ENCODE measurements around the gene GPSM3. TPM values are rescaled to one million over a fixed set of nuclear protein-coding genes. Genes with fewer than 3 reads are reported as not detected.

GPSM3 gene
- total RNA-seq, 1 experiment from 2014 or later = 11.8 TPM

DNA sequence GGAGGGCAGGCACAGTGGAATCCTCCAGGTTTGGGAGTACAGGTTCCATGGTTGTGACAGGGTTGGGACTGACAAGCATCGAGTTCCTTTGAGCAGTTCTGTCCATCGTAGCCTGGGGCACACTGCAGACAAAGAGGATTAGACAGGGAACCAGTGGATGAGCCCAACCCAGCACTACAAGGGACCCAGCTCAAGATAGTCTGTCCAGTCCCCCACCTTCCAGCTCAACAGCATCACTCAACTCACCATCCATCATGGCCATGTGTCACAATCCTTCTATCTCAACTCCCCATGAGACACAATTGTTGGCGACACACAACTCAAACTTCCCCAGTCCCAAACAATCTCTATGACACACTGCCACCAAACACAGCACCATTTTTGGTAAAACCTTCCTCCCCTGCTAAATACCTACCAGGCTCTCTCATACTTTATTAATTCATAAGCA, 11.8 kb upstream of the GPSM3 start:
- Histone ChIP-seq H4K8ac (replicated peaks; ENCODE audit: insufficient read length, low read depth, low read length) (no peak overlapping the region), H2BK5ac (ENCODE audit: insufficient read length, low read length) (no peak overlapping the region), H2BK15ac (ENCODE audit: low read depth, low read length) (no peak overlapping the region), H3K23ac (ENCODE audit: insufficient read length, low read depth, low read length) (no peak overlapping the region), H3K9me3 (ENCODE audit: control insufficient read depth, low read depth, low read length) (no peaks in the 10 kb centered on the region), H2BK12ac (ENCODE audit: insufficient read length, low read depth, low read length) (no peak overlapping the region), H3K23me2 (ENCODE audit: insufficient read length, low read depth, low read length, poor library complexity, severe bottlenecking) (no peaks in the 10 kb centered on the region), H4K5ac (ENCODE audit: insufficient read length, low read depth, low read length) (no peak overlapping the region), H3K79me1 (ENCODE audit: insufficient read depth, low read depth, low read length, poor library complexity, severe bottlenecking) (no peaks in the 10 kb centered on the region), H3K18ac (ENCODE audit: insufficient read length, low read depth, low read length) (no peak overlapping the region), H4K91ac (ENCODE audit: insufficient read length, low read depth, low read length) (no peak overlapping the region), H3K14ac (ENCODE audit: insufficient read depth, low read length) (no peak overlapping the region), H3K27me3 (ENCODE audit: insufficient read depth, low read length) (no peaks in the 10 kb centered on the region), H3K9ac (ENCODE audit: extremely low read depth, insufficient read length, low read length) (no peak overlapping the region), H4K20me1 (ENCODE audit: control insufficient read depth, insufficient read depth, insufficient read length) (no peaks in the 10 kb centered on the region), H3K56ac (ENCODE audit: insufficient read length, low read depth, low read length) (no peak overlapping the region), H3T11ph (ENCODE audit: low read length) (no peak overlapping the region), H2AFZ (ENCODE audit: low read length) (no peak overlapping the region), H3K4me2 (ENCODE audit: insufficient read depth, insufficient read length, low read length) (no peak overlapping the region), H3K4ac (ENCODE audit: low read depth, low read length) (no peak overlapping the region), H3K79me2 (ENCODE audit: insufficient read depth, low read length) (no peaks in the 10 kb centered on the region), H3K27ac (ENCODE audit: insufficient read length, low read depth, low read length) (no peak overlapping the region), H2BK20ac (ENCODE audit: low read depth, low read length, poor library complexity, severe bottlenecking) (no peak overlapping the region), H2AK5ac (ENCODE audit: insufficient read length, low read length) (no peak overlapping the region), H2BK120ac (ENCODE audit: low read depth, low read length, poor library complexity, severe bottlenecking) (no peak overlapping the region), H3K4me1 (ENCODE audit: insufficient read depth, low read length) (no peaks in the 10 kb centered on the region)
- H3K9me3 Mint-ChIP-seq = peaks cover 0 to 3% of the 10 kb centered on the region in 2 experiments; a peak in 2 of 5 replicates
- H3K27ac Mint-ChIP-seq = no peak overlapping the region
- no CpG with 5 or more reads among the region's 3 CpGs for WGBS (ENCODE audit: extremely low coverage, insufficient read length, low lambda C conversion rate)
- peaks cover 9% of the 10 kb centered on the region for H3K27me3 Mint-ChIP-seq (ENCODE audit: low read depth)
- no peaks in the 10 kb centered on the region for H3K36me3 Mint-ChIP-seq (ENCODE audit: insufficient read depth in 1 of 3, low read depth in 3 of 3)
- peak overlapping the region in 1 of 2 experiments; percentile 17; a peak in 1 of 5 replicates for H3K4me3 Mint-ChIP-seq
- no peak for DNase-seq
- TF ChIP-seq, protein P1, sequence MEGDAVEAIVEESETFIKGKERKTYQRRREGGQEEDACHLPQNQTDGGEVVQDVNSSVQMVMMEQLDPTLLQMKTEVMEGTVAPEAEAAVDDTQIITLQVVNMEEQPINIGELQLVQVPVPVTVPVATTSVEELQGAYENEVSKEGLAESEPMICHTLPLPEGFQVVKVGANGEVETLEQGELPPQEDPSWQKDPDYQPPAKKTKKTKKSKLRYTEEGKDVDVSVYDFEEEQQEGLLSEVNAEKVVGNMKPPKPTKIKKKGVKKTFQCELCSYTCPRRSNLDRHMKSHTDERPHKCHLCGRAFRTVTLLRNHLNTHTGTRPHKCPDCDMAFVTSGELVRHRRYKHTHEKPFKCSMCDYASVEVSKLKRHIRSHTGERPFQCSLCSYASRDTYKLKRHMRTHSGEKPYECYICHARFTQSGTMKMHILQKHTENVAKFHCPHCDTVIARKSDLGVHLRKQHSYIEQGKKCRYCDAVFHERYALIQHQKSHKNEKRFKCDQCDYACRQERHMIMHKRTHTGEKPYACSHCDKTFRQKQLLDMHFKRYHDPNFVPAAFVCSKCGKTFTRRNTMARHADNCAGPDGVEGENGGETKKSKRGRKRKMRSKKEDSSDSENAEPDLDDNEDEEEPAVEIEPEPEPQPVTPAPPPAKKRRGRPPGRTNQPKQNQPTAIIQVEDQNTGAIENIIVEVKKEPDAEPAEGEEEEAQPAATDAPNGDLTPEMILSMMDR (conservative IDR thresholded peaks at IDR 0.05) = no peak
- peaks cover 0 to 2% of the 10 kb centered on the region in 2 experiments; a peak in 2 of 4 replicates for H3K4me1 Mint-ChIP-seq

Measured in H9 (cell line).